Subcutaneous adipose tissue (tissue), 4 donors: Measurements from ENCODE around the gene AGAP1. TPM values are rescaled to one million over a fixed set of nuclear protein-coding genes. Genes with fewer than 3 reads are reported as not detected.

Experiments used
- total RNA-seq, 4 donors: library from RNA; depleted of rRNA; stranded (reverse); fragments of >200 nt; gene quantifications; one replicate each; pipeline ENCODE4 v1.1.0, GENCODE V29; 2016
- TF ChIP-seq, protein P1 (sequence below): fragments of 450-650 bp; IDR thresholded peaks from one replicate; pipeline ENCODE4 v1.5.1; 2016; ENCODE audit warnings: low read depth, mild to moderate bottlenecking, control low read depth, antibody characterized with exemption, moderate library complexity

The AGAP1 gene
- total RNA-seq, 4 donors from 2014 or later = 13.6 to 26.3 (median 23.6) TPM

GRCh38 chr2:235497096-235497495, 3.3 kb downstream of the AGAP1 start:
- TF ChIP-seq, protein P1, sequence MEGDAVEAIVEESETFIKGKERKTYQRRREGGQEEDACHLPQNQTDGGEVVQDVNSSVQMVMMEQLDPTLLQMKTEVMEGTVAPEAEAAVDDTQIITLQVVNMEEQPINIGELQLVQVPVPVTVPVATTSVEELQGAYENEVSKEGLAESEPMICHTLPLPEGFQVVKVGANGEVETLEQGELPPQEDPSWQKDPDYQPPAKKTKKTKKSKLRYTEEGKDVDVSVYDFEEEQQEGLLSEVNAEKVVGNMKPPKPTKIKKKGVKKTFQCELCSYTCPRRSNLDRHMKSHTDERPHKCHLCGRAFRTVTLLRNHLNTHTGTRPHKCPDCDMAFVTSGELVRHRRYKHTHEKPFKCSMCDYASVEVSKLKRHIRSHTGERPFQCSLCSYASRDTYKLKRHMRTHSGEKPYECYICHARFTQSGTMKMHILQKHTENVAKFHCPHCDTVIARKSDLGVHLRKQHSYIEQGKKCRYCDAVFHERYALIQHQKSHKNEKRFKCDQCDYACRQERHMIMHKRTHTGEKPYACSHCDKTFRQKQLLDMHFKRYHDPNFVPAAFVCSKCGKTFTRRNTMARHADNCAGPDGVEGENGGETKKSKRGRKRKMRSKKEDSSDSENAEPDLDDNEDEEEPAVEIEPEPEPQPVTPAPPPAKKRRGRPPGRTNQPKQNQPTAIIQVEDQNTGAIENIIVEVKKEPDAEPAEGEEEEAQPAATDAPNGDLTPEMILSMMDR = no peak

- TF ChIP-seq, protein P1 = no peak
These were observed 4.7 kb downstream of the AGAP1 start for GRCh38 chr2:235498541-235498940.

GRCh38 chr2:235498946-235499812, 5.3 kb downstream of the AGAP1 start:
- TF ChIP-seq, protein P1 = no peak

DNA sequence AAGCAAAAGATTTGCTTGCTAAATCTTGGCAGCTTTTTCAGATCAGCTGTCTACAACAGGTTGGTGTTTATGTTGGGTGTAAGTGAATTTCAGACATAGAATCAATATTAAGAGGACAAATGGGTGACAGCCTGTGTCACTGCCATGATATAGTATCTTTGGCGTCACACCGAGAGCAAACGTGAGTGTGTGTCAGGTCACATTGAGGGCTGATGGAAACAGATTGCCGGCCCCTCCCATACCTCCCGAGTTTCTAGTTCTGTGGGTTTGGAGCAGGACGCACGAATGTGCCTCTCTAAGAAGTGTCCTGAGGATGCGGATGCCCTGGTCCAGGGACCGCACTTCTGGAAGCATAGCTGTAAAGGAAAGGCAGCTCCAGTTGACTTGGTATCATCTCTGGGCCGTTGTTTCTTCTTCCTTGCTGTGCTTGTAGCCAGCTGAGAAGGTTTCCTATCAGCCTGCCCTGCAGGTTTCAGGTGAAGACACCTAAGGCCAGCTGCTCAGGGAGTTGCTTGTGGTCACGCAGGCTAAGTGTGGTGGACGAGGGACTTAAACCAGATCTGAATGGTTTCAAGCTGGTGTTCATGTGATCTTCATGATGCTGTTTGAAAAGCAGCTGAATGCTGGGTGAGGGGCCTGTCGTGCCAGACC, 6.4 kb downstream of the AGAP1 start:
- TF ChIP-seq, protein P1 = no peak

DNA sequence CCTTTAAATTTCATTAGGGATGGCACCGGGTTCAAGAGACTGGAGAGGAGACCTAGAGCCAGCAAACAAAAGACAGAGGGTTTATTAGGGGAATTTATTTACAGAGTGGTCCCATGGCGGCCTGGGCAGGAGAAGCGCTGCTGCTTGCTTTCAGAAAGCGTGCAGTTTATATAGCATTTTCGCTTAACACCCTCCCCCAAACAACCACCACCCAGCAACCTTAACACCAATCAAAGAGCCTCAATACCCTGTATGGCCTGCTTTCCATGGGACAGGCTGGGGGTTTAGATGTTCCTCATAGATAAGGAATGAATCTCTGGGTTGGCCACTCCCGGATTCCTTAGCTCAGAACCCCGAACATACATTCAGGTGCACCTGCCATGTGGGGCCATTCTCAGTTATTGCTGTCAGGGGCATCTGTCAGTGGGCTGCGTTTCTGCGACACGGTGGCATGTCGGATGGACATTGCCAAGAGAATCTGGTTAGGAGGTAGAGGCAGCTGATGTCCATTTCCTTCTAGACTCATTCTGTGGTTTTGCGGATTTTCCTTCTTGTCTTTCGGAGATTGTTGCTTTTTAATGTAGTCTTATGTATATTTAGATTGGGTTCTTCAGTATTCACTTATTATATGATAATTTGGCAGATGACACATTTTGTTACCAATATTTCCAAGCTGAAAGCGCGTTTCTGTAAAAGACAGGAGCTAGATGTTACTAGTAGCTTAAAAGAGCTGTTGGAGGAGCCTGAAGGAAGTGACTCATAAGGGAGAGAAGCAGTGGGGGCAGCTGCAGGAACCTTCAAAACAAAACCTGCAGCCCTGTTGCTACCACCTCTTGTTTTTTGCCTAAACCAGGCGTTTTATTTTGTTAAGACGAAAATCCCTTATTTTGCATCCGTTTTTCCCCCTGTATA, 7.2 kb downstream of the AGAP1 start:
- TF ChIP-seq, protein P1 = no peak

DNA sequence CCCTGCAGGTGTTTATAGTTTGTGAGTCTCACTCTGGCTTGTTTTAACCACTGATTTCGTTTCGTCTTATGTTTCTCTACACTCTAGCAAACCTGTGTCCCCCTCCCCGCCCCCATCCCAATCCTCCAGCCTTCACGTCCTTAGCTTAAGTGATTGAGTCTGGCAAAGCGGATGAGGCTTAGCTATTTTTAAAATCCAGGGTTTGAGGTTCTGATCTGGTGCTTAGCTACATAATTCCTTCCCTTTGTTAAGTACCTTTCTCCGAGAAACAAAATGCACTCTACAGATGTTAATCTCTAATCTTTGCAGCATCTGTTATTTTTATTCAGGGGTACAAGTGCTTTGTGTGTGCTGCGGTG, 7.8 kb downstream of the AGAP1 start:
- TF ChIP-seq, protein P1 = no peak
